ENCODE results near the gene TACSTD2. TPM values are rescaled to one million over a fixed set of nuclear protein-coding genes. Genes with fewer than 3 reads are reported as not detected.
"Not testable (repeated sequence)": the region's sequence is repeated elsewhere in the genome, so short reads cannot be mapped to it uniquely, and the experiment has no call there.

Gene TACSTD2
- 549 TPM for total RNA-seq

DNA sequence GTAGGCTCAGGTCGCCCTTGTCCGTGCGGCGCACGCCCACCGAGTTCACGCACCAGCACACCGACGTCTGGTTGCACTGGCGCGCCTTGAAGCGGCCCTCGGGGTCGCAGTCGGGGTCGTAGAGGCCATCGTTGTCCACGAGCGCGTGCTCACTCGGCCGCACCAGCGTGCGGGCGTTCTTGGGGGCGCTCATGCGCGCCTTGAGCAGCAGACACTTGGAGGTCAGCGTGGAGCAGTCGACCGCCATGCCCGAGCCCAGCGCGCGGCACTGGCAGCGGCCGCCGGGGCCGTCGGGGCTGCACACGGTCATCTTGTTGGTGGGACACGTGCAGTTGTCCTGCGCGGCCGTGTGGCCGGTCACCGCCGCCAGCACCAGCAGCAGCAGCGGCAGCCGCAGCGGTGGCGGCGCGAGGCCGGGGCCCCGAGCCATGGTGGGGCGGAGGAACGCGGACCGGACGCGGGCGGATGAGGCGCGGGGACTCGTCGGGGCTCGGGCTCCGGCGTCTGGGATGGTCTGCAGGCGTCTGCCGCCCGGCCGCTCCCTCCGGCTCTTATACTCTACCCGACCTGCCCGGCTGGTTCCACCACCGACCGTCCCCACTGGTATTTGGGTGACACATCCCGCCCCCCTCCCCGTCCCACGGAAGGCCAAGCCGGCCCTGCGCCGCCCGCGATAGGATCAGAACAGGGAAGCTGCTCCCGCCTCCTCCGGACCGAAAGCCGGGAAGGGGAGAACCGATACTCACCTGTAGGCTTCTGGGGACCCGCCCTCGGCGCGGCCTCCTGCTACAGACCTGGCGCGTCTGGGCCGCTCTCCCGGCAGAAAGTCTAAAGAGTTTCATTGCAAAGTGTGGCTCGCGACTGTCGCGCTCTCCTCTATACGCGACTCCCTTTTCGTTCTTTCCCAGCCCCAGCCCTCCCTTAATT is at the start of gene TACSTD2:
Gene TACSTD2 (minus strand): TSS at position 526 of the 927 bp plus-strand sequence. CDS start 96 bp downstream, at position 430.
- DNase-seq (ENCODE audit: low spot score): peak; percentile 91

- DNase-seq (ENCODE audit: low spot score): no peak
These were observed 49.2 kb upstream of the TACSTD2 start for GRCh38 chr1:58626293-58626692.

DNA sequence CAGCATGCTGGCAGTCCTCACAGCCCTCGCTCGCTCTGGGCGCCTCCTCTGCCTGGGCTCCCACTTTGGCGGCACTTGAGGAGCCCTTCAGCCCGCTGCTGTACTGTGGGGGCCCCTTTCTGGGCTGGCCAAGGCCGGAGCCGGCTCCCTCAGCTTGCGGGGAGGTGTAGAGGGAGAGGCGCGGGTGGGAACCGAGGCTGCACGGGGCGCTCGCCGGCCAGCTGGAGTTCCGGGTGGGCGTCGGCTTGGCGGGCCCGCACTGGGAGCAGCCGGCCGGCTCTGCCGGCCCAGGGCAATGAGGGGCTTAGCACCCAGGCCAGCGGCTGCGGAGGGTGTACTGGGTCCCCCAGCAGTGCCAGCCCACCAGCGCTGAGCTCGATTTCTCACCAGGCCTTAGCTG is 46.2 kb upstream of the TACSTD2 start:
- DNase-seq (ENCODE audit: low spot score): not testable (repeated sequence)

DNA sequence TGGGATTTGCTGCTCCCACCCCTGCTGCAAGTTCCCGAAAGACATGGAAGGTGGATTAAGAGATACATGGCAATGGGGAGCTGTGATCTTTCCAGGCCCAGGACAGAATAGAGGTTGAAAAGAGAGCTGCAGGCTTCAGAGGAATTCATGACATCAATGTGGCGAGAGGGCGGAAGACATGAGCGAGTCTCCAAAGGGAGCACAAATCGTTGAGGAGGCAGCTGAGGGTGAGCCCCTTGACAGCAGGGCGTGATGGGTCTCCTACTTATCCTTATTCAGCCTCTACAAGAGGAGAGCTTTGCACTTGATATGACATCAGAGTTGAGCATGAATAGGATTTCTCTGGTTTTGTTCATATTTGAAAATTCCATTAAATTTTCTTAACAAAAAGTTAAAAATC is 45.5 kb upstream of the TACSTD2 start:
- DNase-seq (ENCODE audit: low spot score): no peak

DNA sequence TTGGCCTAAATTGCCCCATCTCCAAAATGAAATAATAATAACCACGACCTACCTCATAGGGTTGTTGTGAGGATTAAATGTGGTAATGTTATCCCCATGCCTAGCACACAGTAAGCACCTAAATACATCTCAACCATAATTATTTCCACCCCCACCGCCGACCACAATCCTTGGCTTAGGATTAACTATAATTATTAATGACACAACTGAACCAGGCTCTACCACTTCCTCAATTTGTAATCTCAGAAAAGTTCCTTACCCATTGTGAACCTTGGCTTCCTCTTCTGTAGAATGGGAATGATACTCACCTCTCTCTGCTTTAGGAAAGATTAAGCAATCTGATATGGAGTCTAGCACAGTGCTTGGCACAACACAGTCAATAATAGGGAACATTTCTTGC is 44.3 kb upstream of the TACSTD2 start:
- DNase-seq (ENCODE audit: low spot score): no peak

DNA sequence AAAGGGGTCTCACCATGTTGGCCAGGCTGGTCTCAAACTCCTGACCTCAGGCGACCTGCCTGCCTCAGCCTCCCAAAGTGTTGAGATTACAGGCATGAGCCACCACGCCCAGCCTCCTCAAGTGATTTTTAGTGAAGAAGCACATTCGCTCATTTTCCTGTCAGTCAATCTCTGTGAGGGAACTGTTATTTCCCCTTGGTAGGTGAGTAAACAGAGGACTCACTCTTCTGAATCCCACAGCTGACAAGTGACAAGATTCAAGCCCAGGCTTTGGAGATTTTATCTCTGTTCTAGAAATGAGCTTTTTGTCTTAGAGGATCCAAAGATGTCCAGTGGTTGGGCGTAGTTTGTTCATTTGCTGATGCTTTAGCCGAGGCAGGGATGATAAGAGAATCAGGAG is 43.9 kb upstream of the TACSTD2 start:
- DNase-seq (ENCODE audit: low spot score): no peak

DNA sequence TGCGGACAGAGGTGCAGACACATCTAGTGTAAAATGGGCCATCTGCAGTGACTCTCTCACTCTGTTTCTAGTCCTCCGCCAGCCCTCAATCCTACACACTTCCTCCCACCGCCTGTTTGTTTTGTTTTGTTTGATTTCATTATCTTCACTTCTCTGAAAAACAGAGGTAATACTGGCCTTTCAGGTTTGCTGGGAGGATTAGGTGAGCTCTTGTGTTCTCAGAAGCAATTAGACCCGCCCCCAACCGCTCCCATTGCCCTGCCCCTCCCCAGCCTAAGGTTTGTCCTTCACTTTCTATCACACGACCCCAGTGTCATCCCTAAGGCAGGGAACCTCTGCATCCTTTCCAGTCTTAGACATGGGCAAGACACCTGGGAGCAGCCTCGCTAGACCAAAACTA is 43.2 kb upstream of the TACSTD2 start:
- DNase-seq (ENCODE audit: low spot score): peak; percentile 75

DNA sequence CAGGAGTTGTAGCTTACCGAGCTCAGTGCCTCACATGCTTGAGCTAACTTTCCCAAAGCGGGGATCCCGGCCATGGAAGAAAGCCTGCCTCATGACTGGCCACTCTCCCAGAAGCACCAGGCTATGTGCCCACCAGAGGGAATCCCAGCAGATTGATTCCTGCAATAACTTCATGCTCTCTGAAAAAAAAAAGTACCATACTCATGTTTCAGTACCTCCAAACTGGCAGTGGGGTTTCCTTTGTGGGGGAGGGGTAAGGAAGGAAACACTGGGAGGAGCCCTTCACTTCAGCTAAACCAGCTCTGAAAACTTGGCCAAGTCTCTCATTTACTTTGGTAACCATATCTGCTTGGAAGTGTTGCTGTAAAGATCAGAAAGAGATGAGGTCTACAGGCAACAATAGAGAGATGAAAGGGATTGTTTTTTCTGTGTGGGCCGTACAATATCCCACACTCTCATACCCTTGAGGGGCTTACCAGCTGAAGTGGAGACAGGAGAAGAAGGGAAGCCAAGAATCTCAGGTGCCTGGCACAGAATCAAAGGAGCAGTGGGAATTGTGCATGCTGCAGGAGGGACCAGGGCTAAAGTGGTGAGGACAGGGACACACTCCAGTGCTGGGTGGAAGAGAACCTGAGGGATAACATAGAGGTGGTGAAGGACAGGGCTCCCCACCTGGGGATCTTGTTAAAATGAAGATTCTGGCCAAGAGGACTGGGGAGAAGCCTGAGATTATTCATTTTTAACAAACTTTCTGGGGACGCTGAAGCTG is 42.4 kb upstream of the TACSTD2 start:
- peak; percentile 48 for DNase-seq (ENCODE audit: low spot score)

DNA sequence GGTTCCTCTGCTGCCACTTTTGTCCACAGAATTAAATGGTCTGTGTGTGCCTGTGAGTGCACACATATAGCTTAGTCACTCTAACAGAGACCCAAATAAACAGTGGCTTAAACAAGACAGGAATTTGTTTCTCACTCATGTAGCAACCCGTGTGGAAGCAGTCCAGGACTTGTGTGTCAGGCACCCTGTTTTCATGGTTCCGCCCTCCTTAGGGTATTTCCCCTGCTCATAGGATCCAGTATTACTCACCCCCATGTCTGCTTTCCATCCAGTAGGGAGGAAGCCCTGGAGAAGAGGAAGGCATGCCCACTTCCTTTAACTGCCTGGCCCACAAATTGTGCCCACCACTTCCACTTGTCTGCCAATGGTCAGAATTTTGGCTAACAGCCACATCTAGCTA is 41.3 kb upstream of the TACSTD2 start:
- peak; percentile 71 for DNase-seq (ENCODE audit: low spot score)

DNA sequence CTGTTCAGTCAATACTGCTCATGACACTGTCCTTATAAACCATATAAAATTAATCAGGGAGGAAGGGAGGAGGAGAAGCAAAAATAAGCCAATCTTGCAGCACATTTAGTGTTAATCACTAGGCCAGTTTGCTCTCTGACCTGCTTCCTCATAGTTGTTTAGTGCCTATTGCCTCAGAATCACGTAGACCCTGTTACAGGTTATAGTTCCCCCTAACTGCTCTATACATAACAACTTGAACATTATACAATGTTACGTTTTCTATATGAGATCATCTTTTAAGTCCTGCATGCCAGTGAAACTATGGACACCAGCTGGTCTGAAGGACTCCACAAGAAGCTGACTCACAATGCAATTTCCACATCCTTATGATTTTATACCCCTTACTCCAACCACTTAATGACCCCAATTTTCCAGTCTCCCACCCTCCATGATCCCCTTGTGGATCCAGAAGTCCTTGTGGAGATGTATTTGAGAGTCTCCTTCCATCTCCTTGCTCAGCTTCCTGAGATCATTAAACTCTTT is 34.9 kb upstream of the TACSTD2 start:
- DNase-seq (ENCODE audit: low spot score): no peak

- no peak for DNase-seq (ENCODE audit: low spot score)
These were observed 31.9 kb upstream of the TACSTD2 start for GRCh38 chr1:58608945-58609344.

DNA sequence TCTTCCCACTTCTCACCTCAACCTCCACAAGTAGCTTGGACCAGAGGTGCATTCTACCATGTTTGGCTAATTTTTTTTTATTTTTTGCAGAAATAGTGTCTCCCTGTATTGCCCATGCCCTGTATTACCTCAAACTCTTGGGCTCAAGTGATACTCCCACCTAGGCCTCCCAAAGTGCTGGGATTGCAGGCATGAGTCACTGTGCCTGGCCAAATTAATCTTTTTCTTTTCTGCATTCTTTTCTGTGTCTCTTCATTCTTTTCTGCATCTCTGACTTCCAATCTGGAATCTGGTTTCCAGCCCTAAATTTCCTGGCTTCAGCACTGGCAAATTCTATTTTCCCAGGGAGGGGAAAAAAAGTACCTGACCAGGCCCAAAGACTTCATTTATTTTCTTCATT is 31.2 kb upstream of the TACSTD2 start:
- no peak for DNase-seq (ENCODE audit: low spot score)

DNA sequence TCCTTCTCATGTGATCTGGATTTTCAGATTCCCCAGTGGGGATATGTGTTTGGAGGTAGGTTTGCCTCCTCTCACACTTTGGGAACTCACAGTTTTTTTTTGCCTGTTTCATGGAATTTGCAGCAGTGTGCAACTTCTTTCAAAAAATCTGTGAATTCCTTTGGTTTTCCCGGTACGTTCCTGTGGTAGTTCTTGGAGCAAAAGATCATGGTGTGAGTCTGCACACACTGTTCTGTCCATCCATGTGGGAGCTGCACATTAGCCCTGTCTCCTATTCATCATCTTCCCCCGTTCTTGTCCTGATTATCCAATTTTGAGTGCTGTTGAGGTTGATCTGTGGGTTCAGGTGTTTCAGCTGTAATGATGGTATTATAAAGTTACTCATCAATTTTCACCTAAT is 30.3 kb upstream of the TACSTD2 start:
- DNase-seq (ENCODE audit: low spot score): no peak

DNA sequence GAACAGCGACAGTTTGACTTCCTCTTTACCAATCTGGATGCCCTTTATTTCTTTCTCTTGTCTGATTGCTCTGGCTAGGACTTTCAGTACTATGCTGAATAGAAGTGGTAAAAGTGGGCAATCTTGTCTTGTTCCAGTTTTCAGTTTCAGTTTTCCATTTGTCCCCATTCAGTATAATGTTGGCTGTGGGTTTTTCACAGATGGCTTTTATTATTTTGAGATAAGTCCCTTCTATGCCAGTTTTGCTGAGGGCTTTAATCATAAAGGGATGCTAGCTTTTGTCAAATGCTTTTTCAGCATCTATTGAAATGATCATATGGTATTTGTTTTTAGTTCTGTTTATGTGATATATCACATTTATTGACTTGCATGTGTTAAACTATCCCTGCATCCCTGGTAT is 24.9 kb upstream of the TACSTD2 start:
- not testable (repeated sequence) for DNase-seq (ENCODE audit: low spot score)

DNA sequence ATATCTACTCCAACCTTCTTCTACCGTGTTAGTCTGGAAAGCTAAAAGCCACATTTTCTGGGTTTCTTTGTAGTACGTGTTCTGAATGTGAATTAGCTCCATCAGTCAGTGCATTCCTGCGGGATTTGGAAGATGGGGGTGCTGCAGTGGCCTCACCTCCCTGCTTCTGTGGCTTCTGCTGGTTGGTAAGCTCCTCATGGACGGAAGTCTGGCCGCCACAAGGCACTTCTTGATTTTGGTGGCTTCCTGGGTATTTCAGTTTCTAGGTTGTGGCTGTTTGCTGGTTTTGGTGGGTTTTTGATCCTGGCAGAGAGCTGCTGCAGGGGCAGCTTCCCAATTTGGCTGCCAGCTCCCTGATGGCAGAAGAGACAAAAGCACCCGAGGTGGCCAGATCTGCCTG is 20.9 kb upstream of the TACSTD2 start:
- no peak for DNase-seq (ENCODE audit: low spot score)

DNA sequence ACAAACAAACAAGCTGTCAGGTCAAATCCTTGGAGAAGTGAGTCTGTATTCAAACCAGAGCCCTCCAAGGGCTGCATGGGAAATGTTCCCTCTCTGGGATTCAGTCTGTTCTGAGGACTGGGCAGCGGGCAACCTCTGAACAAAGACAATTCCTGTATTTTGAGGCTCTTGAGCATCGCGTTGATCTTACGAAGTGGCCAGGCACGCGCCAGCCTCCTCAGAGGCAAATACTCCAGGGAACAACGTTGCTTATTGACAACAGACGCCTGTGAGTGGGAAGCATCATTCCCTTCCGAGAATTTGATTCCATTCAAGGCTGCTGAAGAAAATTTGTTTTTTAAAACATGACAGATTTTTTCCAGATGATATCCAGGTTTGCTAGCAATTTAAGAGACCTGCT is 20.0 kb upstream of the TACSTD2 start:
- DNase-seq (ENCODE audit: low spot score): no peak

DNA sequence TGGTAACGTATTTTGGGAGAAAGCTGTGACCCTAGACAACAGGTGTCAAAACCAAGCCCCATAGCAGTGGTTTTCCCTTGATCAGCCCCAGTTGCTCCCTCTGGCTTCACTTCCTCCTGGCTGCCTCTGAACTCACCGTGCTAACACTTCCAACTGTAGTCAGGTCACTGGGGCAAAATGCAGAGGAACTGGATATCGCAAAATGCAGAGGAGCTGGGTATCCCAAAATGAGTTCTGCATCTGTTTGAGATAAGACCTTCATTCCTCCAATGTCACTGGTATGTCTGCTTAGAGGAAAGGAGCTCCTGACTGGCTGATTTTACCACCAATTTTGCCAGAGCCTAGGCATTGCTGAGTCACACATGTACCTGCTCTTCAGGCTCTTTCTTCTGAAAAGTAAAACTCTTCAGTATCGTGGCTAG is 19.6 kb upstream of the TACSTD2 start:
- DNase-seq (ENCODE audit: low spot score): no peak

DNA sequence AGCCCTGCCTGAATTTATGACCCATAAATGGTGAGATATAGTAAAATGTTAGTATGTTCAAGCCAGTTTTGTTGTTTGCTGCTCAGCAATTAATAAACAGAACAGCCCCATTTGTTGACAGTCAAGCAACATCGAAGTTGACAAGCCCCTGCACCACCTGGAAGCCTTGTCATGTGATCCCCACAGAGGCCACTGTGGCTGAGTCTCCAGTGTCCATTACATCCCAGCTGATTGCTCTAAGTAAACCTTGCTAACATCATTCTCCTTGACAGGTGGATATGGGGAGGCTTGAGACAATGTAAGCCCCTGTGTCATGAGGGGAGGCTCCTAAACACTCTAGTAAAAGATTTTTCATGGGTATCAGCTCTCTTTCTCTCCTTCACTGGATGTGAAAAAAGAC is 17.5 kb upstream of the TACSTD2 start:
- no peak for DNase-seq (ENCODE audit: low spot score)

DNA sequence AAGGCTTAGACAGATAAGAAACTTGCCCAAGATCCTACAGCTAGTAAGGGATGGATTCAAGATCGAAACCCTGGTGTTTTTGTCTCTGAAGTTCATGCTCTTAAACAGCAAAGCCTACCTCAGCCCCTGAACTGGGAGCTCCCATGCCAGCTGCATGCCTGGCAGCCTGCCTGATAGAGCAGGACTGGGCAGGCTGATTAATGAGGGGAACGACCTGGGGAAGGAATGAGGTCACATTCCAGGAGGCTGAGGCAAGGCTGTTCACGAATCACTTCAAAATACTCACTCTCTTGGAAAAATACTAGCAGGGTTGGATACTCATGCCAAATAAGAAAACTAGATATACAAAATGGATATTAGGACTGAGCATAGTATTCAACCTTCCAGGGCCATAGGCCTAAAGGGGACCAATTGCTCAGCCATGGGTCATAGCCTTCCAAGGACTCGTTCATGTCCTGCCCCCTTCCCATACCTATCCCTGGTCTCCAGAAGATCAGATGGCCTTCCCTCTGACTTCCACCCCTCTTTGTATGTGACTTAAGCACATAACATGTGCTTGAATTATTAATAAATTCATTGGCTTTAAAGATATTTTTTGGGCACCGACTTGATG is 15.6 kb upstream of the TACSTD2 start:
- peak; percentile 73 for DNase-seq (ENCODE audit: low spot score)

- DNase-seq (ENCODE audit: low spot score): no peak
These were observed 14.8 kb upstream of the TACSTD2 start for GRCh38 chr1:58591806-58592205.

DNA sequence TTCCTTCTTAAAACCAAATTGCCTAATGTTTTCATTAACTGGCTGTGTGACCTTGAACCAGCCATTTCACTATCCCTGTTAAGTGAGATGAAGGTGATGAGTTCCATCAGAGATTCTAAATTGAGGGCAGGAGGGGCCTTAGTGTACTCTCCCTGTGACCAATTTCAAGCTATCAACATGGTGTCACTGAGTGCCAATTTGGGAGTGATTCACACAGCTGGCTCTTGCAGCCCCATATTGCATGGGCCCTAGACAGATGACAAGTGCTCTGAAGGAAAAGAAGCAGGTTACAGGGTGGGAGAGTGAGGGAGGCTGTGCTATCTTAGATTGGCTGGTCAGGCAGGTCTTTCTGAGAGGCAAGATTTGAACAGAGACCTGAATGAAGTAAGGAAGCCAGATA is 13.0 kb upstream of the TACSTD2 start:
- DNase-seq (ENCODE audit: low spot score): no peak

DNA sequence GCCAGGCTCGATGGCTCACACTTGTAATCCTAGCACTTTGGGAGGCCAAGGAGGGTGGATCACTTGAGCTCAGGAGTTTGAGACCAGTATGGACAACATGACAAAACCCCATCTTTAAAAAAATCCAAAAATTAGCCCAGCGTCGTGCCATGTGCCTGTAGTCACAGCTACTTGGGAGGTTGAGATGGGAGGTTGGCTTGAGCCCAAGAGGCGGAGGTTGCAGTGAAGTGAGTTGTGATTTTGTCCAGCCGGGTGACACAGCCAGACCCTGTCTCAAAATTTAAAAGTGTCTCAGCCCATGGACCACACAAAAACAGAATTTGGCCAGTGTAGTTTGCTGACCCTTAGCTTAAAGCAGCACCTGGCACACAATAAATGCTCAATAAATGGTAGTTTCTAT is 11.3 kb upstream of the TACSTD2 start:
- no peak for DNase-seq (ENCODE audit: low spot score)

Measured in ureter (tissue), 1 donor.